NK-92 treated with Interleukin-12 subunit alpha and Interleukin-12 subunit beta, amount 100 ng/mL, for 24 hours (cell line): Measurements from ENCODE around the gene SSBP3.
"Not testable (repeated sequence)": the region's sequence is repeated elsewhere in the genome, so short reads cannot be mapped to it uniquely, and the experiment has no call there.

Source experiments
- DNase-seq: peaks from one replicate; lab custom pipeline; 2025; lab: John Stamatoyannopoulos, UW

Gene SSBP3

DNA sequence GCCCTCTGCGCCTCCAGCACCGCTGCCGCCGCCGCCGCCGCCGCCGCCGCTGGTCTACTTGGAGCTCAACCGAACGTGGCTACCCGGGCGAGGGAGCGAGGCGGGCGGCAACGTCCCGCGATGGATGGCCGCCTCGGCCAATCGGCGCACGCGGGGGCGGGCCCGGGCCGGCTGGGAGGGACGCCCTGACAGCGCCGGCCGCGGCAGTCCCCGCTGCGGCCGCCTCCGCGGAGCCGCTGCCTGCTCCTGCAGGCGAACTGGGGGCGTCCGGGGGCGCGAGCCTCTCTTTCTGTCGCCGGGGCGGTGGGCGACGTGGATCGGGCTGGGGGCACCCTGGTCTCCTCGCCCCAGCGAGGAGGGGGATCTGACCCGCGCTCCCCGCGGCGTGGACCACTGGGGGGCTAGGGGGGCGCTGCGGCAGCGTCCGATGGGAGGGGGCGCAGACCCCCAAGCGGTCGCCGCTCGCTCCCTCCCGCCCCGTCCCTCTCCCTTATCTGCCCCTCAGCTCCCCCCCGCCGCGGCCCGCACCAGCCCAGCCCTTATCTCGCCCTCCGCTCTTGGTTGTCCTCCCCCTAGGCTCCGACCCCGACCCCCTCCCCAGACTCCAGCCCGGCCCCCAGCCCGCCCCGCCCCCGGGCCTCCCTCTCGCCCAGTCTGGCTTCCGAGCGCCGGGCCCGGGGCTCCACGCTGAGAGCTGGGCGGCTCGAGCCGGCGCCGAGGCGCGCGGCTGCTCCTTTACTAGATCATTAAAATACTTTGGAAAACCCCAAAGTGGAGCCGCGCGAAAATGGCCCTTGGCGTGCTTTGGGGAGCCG lies at the start of gene SSBP3:
Gene SSBP3, minus strand, starts transcription at position 56 of the 815 bp plus-strand sequence.
- peak; percentile 85 for DNase-seq

DNA sequence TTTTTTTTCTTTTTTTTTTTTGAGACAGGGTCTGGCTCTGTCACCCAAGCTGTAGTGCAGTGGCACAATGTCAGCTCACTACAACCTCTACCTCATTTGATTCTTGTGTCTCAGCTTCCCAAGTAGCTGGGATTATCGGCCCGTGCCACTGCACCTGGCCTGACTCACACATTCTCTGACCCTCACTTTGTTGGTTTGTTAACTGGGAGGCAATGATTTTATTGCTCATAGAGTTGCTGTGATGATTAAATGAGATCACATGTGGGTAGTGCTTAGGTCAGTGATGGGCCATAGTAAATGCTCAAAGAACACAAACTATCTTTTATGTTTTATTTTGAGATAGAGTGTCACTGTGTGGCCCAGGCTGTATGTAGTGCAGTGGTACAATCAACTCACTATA lies 47.3 kb upstream of the SSBP3 start:
- no peak for DNase-seq

DNA sequence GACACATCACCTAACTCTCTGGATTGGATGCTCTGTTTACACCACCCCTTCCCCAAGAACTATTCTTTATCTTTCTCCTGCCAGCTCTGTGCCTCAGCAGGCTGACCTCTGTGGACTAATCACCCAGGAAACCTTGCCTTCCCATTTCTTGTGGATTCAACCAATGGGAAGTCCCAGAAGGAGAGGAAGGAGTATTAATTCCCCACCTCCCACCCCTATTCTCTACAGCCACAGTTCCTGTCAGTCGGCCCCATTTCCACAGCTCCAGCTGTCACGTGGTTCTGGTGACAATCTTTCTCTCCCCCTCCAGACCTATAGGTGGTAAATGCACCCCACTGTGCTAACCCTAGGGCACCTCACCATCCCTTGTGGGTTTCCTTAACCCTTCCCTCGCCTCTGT lies 46.8 kb upstream of the SSBP3 start:
- no peak for DNase-seq

DNA sequence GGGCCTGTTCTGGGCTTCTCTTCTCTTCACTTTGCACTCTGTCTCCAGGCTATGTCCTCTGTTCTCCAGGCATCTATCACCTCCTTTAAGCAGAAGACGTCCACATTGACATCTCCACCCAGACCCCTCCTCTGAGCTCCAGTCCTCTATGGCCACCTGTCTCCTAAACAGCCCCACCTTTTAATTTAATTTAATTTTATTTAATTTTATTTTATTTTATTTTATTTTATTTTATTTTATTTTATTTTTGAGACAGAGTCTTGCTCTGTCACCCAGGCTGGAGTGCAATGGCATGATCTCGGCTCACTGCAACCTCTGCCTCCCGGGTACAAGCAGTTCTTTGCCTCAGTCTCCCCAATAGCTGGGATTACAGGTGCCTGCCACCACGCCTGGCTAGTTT lies 43.2 kb upstream of the SSBP3 start:
- DNase-seq: not testable (repeated sequence)

DNA sequence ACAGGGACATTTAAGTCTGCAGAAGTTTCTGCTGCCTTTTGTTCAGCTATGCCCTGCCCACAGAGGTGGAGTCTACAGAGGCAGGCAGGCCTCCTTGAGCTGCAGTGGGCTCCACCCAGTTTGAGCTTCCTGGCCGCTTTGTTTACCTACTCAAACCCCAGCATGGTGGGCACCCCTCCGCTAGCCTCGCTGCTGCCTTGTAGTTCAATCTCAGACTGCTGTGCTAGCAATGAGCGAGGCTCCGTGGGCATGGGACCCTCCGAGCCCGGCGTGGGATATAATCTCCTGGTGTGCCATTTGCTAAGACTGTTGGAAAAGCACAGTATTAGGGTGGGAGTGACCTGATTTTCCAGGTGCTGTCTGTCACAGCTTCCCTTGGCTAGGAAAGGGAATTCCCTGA lies 42.6 kb upstream of the SSBP3 start:
- not testable (repeated sequence) for DNase-seq

DNA sequence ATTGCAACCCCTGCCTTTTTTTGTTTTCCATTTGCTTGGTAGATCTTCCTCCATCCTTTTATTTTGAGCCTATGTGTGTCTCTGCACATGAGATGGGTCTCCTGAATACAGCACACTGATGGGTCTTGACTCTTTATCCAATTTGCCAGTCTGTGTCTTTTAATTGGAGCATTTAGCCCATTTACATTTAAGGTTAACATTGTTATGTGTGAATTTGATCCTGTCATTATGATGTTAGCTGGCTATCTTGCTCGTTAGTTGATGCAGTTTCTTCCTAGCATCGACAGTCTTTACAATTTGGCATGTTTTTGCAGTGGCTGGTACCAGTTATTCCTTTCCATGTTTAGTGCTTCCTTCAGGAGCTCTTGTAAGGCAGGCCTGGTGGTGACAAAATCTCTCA lies 40.9 kb upstream of the SSBP3 start:
- DNase-seq: not testable (repeated sequence)

DNA sequence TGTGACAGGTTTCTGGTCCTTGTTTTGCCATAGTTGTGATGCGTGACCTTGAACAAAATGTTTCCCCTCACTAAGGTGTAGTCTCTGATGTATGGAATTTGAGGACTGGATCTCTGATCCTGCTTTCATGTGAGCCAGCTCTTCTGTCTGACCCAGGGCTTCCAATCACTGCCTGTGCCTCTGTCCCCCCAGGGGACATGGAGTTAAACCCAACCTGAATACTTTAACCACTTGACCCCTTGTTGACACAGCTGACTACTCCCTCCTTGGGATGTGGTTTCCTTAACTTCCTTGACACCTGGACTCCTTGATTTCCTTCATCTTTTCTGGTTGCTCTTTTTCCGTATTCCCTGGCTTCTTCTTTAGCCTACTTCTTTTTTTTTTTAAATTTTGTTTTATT lies 36.0 kb upstream of the SSBP3 start:
- DNase-seq: no peak

DNA sequence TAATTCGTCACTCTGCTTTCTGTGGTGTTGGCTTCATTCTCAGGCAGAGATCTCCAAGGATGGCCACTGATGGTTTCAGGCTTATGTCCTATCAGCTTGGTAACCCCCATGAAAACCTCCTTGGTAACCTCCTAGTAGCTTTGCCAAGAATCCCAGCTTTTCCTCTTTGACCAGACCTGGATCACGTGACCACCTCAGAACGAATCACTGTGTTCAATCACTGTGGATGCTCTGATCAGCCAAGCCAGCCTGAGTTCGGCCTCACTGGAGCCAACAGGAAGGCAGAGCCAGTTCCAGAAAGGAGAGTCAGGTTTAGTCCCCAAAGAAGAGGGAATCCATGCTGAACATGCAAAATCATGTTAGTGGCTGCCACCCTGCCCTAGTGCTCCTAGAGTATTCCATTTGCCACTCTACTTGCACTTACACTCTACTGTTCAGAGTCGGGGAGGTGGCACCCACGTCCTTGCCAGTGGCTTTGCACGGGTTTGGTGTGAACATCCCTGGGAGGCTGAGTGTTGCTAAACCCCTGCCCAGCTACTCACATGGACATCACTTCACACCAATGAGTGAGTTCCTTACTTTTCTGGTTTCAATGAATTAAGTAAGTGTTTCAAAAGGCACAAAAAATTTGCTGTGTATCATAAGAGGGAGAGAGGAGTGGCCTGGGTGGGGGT lies 33.5 kb upstream of the SSBP3 start:
- DNase-seq: no peak

DNA sequence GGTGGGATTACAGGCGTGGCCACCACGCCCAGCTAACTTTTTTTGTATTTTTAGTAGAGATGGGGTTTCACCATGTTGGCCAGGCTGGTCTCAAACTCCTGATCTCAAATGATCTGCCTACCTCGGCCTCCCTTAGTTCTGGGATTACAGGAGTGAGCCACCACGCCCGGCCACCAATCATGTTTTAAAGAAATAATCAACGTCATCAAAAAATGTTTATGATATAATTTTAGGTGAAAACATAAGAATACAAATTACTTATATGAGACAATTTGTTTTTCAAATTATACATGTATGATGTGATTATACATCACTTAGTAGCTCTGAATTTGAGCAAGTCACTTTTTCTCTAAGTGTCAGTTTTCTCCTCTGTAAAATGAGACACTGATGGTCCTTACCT lies 31.6 kb upstream of the SSBP3 start:
- no peak for DNase-seq

DNA sequence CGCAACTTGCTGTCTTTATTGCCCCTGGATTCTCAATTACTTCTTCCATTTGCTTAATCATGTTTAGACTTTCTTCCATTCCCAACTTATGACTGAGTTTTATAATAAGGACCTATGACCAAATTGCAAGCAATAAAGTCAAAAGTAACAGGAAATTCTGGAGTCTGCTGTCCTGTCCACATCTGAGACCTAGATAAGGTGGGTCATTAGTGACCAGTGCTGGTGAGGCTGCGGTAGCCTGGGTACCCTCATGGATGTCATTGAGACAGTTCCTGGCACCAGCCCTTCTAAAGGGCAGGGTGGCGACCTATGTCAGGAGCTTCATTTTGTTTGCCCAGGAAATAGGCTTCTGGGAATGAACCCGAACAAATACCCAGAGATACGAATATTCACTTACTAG lies 30.6 kb upstream of the SSBP3 start:
- DNase-seq: no peak

DNA sequence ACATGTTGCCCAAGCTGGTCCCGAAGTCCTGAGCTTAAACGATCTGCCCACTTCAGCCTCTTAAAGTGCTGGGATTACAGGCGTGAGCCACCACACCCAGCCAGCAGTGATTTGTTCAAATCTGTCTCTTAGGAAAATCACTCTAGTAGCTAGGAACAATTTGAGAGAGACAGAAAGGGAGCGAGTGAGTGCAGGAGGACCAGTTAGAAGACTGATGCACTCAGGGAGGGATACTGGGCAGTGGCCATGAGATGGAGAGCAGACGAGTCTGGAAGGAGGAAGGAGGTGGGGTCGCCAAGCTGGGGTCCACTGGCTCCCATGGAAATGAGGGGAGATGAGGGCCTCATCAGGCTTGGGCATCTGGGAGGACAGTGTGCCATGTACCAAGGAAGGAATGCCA lies 23.6 kb upstream of the SSBP3 start:
- no peak for DNase-seq

DNA sequence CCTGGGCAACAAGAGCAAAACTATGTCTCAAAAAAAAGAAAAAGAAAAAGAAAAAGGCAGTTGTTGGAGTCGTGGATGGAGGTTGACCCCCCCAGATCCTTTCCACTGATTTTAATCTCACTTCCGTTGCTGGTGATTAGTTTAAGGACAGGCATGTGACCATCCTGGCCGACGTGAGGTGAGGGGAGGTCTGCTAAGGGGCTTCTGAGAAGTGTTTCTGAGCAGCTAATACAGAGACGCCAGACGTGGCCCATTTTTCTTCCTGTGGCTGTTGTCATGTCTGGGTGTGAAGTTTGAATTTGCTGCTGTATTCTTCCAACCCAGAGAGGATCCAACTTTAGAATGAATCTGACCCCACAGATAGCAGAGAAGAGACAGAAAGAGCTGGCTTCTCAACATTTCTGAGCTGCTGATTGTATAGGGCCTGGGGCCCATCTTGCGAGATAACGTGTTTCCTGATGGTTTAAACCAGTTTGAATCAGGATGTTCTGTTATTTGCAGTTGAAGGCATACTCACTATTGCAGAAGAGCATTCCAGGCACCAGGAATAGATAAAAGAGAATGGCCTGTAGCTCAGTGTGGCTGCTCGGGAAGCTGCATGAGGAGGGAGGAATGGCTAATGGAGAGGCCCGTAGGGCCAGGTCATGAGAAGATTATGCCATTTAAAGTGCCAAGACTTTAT lies 22.8 kb upstream of the SSBP3 start:
- no peak for DNase-seq

DNA sequence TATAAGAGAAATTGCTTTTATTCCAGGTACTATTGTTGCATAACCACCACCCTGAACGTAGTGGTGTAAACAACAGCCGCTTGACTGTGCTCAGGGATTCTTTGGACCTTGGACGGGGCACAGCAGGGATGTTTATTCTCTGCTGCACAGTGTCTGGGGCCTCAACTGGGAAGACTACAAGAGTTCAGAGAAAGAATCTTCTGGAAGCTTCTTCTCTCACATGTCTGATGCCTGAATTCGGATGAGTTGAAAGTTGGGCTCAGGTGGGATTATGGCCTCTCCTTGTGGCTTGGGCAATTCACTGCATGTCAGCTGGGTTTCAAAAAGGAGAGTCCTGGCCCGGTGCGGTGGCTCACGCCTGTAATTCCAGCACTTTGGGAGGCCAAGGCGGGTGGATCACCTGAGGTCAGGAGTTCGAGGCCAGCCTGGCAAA lies 19.0 kb upstream of the SSBP3 start:
- DNase-seq: no peak

DNA sequence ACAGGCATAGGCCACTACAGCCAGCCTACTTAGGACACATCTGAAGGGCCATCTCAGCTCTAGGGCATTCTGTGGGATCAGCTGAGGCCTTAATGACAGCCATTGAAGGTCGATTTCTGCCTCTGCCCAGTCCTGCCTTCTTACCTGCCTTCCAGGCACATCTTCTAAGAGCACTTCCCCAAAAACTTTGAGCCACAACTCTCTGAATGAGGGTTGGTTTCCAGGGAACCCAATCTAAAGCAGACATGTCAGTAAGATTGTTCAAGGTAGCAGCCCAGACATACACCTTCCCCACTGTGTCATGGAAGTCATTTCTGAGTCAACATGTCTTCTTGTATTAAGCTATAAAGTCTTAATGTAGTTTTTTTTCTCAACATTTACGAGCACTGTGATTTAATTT lies 18.2 kb upstream of the SSBP3 start:
- DNase-seq: no peak

DNA sequence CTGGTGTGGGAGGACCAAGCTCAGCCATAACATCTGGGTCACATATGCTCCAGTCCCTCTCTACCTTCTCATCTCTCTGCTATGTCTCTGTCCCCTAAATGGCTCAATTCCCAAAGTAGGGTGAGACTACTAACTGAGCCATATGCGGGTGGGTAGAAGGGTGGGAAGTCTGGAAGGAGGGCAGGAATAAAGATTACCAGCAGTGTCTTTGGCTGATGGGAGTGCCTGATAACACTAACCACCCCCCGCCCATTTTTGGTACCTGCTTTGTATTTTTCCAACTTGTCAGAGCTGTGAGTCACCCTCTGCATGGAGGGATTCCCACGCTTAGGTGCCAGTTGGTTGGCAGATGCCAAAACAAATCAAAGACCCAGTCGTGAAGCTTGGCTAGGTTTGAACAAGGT lies 14.9 kb upstream of the SSBP3 start:
- no peak for DNase-seq

DNA sequence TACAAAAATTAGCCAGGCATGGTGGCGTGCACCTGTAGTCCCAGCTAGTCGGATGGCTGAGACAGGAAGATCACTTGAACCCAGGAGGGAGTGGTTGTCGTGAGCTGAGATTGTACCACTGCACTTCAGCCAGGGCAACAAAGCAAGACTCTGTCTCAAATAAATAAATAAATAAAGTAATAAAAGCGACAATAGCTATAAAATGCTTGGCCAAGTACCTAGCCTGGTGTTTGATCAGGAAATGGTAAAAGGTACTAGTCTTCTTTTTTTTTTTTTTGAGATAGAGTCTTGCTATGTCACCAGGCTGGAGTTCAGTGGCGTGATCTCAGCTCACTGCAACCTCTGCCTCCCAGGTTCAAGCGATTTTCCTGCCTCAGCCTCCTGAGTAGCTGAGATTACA lies 12.4 kb upstream of the SSBP3 start:
- DNase-seq: not testable (repeated sequence)

DNA sequence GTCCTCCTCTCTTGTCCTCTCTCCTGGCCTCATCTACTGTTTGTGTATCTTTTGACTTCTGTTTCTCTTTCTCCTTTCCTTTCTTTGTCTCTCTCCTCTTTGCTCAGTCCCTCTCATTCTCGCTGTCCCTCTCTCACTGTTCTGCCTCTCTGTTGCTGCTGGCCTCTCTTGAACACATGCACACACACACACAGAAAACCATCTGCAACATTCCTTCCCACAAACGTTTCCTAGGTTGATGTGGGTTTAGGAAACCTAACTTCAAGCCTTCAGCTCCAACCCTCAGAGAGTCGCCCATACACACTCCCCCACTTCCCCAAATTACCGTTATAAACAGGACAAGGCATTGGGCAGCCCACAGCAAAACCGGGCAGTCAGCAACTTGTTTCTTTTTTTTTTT lies 10.9 kb upstream of the SSBP3 start:
- DNase-seq: no peak

DNA sequence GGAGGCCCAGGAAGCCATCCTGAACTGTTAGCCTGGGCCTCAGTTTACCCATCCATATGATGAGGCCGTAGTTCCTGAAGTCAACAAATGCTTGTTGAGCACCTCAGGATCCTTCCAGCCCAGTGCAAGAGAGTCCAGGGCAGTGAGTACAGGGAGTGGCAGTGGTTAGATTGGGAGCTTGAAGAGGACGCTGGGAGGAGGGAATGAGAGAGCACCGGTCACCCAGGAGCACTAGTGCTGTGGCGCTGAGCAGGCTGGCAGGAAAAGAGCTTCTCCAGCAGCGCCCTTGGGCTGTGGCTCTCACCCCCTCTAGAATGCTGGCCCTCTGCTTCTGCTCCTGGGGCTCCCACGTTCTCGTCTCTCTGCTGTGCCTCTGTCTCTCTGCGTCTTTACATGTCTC lies 10.2 kb upstream of the SSBP3 start:
- DNase-seq: no peak

DNA sequence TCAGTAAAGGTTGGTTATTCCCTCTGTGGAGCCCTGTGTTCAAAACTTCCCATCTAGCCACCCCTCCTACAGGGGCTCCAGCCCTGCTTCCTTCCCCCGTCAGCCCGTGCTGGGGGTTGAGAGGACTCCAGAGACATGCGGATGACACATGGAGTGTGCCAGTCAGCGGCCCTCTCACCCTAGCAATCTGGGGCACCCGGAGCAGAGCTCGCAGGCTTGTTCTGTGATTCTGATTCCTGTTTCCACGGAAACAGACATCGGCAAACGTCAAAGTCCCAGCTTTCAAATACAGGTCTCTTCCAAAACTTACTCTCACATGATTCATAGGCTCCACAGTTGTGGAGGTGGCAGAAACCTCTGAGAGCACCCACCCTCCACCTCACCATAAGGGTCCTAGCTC lies 9.8 kb upstream of the SSBP3 start:
- DNase-seq: no peak

DNA sequence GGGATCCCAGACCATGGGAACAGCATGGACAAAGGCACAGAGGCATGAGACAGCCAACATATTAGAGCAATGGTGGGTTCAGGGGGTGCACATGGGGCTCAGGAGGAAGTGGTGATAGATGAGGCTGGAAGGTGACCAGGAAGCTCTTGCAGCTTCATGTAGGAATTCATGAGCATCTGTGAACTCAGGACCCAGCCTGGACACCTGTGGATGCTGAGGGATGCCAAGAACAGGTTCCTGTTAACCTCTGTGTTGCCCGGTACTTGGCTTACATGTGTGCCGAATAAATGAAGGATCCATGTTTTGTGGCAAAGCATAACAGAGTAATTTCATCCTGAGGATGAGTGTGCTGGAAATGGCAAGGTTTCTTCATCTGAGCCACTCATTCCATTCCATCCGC lies 9.3 kb upstream of the SSBP3 start:
- DNase-seq: no peak

DNA sequence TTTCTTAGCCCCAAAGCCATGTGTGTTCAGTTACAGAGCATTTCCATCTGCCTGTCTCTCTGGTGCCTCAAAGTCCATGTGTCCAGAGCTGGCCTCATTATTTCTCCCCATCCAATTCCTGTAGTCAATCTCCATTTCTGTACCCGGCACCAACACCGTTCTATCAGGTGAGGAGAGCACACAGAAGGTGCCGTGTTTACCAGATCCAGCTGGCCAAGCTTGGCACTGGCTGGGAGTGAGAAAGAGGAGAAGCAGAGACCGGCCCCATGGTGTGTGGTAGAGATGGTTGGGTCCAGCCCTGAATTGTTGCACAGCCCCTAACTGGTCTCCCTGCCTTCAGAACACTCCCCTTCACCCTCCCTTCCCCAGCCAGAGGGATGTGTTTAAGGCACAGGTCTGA lies 7.5 kb upstream of the SSBP3 start:
- DNase-seq: no peak

DNA sequence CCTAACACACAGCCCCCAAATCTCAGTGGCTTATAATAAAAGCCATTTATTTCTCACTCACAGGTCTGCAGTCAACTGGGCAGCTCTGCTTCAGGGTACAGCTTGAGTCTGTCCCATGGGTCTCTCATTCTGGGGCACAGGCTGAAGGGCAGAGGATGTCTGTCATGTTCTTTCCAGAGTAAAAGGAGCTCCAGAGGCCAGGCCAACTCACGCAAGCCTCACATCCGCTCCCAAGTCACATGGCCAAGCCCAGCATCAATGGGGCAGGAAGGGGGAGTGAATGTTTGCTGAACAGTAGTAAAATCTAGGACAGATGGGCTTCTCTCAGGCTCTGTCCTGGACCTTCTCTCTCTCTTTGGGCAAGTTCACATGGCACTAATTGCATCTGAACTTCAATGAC lies 7.1 kb upstream of the SSBP3 start:
- DNase-seq: no peak

DNA sequence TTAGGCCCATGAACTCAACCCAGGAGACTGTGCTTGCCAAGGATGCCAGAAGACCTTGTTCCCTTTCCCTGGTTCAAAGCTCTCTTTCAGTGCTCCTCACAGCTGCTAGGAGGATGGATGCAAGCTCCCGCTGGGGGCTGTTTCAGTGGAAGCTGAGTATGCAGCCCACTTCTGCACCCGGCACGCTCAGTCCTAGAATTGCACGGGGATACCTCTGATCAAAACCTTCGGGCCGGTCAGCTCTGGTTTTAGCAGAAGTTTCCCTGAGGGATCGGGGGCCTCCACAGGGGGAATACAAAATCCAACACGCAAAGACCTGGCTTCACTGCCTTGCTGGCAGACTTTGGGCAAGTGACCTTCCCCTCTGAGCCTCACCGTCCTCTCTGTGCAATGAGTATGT lies 4.2 kb upstream of the SSBP3 start:
- DNase-seq: no peak
